Measurements from ENCODE around the gene SCLY. TPM values are rescaled to one million over a fixed set of nuclear protein-coding genes. Genes with fewer than 3 reads are reported as not detected.

SCLY gene, protein sequence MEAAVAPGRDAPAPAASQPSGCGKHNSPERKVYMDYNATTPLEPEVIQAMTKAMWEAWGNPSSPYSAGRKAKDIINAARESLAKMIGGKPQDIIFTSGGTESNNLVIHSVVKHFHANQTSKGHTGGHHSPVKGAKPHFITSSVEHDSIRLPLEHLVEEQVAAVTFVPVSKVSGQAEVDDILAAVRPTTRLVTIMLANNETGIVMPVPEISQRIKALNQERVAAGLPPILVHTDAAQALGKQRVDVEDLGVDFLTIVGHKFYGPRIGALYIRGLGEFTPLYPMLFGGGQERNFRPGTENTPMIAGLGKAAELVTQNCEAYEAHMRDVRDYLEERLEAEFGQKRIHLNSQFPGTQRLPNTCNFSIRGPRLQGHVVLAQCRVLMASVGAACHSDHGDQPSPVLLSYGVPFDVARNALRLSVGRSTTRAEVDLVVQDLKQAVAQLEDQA
- 10.4 and 17.0 TPM in 2 replicates for total RNA-seq

DNA sequence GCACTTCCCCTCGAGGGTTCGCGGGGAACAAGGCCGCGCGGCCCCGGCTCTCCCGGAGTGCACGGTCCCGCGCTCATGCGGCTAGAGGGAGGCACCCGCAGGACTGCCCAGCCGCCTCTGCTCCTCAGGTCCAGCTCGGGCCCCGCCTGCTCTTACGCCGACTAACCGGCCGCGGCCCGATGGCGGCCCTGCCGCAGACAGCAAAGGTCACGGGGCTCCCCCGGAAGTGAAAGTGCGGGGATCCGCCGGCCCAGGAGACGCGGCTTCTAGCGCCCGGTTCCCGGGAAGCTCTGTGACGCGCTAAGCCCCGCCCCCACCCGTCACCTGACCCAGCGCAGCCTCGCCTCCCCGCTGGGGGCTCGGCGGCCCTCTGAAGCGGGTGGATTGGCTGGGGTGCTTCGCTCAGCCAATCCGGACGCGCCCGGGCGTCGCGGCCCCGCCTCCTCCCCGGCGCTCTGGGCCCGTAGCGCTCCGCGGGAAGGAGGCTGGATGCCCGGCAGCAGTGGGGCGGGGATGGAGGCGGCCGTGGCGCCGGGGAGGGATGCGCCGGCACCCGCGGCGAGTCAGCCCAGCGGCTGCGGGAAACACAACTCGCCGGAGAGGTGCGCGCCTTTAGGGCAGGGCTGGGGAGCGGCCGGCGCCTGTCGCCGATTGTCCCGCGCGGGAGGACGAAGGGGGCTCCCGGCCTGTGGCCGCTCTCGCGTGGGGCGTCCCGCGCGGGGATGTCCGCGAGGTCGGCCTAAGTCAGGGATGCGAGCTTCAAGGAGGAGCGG is at the start of gene SCLY:
SCLY (plus strand) TSS at position 460 of the 773 bp plus-strand sequence; CDS start at position 514, 54 bp downstream.

DNA sequence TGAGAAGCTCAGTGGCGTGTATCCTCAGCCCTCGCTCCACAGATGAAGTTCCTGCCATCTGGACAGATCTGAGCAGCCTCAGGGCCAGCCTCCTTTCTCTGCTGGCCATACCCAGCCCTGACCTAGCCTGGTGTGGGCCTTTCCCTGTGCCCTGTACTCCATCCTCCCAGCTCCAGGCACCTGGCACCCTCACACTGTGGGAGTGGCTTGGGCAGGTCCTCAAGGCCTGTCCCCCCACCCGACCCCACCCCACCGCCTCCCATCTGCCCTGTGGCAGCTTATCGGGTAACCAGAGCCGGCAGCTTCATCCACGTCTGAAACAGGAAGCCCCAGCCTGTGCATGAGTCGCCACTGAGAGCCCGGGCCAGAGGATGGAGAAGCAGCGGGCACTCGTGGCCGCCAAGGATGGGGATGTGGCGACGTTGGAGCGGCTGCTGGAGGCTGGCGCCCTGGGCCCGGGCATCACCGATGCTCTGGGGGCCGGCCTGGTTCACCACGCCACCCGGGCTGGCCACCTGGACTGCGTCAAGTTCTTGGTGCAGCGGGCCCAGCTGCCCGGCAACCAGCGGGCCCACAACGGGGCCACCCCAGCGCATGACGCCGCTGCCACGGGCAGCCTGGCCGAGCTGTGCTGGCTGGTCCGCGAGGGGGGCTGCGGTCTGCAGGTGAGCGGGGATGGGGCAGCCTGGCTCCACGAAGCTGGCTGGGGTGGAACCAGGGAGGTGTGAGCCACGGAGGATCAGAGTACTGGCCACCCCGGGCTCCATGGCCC is 39.4 kb downstream of the SCLY start, which contains the start of gene ESPNL:
ESPNL (plus strand) TSS at position 292 of the 772 bp plus-strand sequence; CDS start at position 372, 80 bp downstream.

DNA sequence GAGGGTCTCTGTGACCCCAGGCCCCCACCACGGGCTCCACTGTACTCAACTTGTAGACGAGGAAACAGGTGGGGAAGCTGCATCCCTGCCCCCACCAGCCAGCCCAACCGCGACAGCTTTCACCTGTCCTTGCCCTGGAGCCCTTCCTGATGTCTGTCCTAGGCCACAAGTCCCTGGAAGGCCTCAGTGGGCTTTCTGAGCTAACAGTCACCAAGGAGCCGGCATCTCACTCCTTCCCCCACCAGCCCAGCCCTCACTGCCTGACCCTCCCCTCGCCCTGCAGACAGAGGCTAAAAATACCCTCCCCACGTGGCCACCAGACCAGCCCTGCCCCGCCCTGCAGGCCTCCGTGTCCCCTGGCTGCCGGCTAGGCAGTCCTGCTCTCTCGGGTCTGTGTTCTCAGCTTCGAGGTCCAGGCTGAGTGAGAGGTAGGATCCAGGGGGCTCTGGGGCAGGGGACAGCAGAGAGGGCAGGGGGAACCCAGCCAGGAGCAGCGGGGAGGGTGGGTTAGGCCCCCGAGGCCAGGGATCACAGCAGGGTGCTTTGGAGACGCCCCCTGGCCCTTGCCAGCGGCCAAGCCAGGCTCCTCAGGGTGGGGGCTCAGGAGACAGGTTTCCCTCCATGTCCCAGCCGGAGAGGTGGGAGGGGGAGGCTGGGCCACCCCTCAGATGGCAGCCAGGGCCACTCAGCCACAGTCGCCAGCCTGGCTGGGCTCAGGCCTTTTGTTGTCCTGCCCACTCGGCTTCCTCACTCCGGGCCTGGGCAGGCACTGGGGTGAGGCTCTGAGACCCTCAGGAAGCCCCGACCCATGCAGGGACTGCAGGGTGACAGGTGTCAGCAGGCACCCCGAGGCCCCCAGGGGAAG is 77.8 kb downstream of the SCLY start, which contains the start of gene KLHL30:
KLHL30 (plus strand) TSS at position 338 of the 865 bp plus-strand sequence. CDS start 2,087 bp downstream, outside the sequence.

Other genes with a start within 250 kb of the SCLY start
- 259 and 297 TPM in 2 replicates for gene RAMP1, start 201.4 kb upstream of the SCLY start, total RNA-seq
- 93.4 and 155 TPM in 2 replicates for gene UBE2F, start 94.0 kb upstream of the SCLY start, total RNA-seq
- 13.5 and 25.3 TPM in 2 replicates for gene ESPNL, start 39.3 kb downstream of the SCLY start, total RNA-seq
- gene KLHL30, start 77.7 kb downstream of the SCLY start, total RNA-seq: not detected in 2 replicates
- 0.58 and 0.71 TPM in 2 replicates for gene ERFE, start 98.0 kb downstream of the SCLY start, total RNA-seq
- 18.3 and 20.2 TPM in 2 replicates for gene ILKAP, start 142.7 kb downstream of the SCLY start, total RNA-seq
- gene HES6, start 179.0 kb downstream of the SCLY start, total RNA-seq: 2.7 and 5.8 TPM in 2 replicates
- 2.7 and 4.0 TPM in 2 replicates for gene PER2, start 227.6 kb downstream of the SCLY start, total RNA-seq

All from myometrial cell (primary cell).